Duodenal mucosa (tissue), 2 donors: Measurements from ENCODE around the gene PLAC1.

ENCODE experiments used
- H3K27ac ChIP-seq: one replicate; pipeline ENCODE4 v1.7.0; 2013; ENCODE audit warnings: low read depth, low read length
- H3K27me3 ChIP-seq, 2 donors: one replicate each; pipeline ENCODE4 v1.7.0; 2013; ENCODE audit warnings: low read length in 2 of 2, control low read depth in 1 of 2; ENCODE audit not compliant: insufficient read depth in 2 of 2, control insufficient read depth in 1 of 2
- H3K36me3 ChIP-seq, 2 donors: one replicate each; pipeline ENCODE4 v1.7.0; 2013; ENCODE audit warnings: low read length in 2 of 2, control low read depth in 1 of 2; ENCODE audit not compliant: insufficient read depth in 2 of 2, control insufficient read depth in 1 of 2
- H3K4me1 ChIP-seq, 2 donors: one replicate each; pipeline ENCODE4 v1.7.0; 2013; ENCODE audit warnings: low read length in 2 of 2, control low read depth in 1 of 2; ENCODE audit not compliant: insufficient read depth in 2 of 2, control insufficient read depth in 1 of 2
- H3K4me3 ChIP-seq, 2 donors: one replicate each; pipeline ENCODE4 v1.7.0; 2013; ENCODE audit warnings: low read length in 2 of 2, low read depth in 1 of 2
- H3K9ac ChIP-seq, 2 donors: one replicate each; pipeline ENCODE4 v1.7.0; 2013; ENCODE audit warnings: low read length in 2 of 2, low read depth in 1 of 2
- H3K9me3 ChIP-seq, 2 donors: one replicate each; pipeline ENCODE4 v1.7.0; 2013; ENCODE audit warnings: low read length in 2 of 2, control low read depth in 1 of 2; ENCODE audit not compliant: control insufficient read depth in 1 of 2

The PLAC1 gene

GRCh38 chrX:134653835-134654234, 4.4 kb downstream of the PLAC1 start:
- H3K4me1 ChIP-seq, result no peaks in the 10 kb centered on the region
- H3K4me3 ChIP-seq, result no peak overlapping the region
- no peak overlapping the region for H3K27ac ChIP-seq
- H3K9me3 ChIP-seq, result no peaks in the 10 kb centered on the region
- no peak overlapping the region for H3K9ac ChIP-seq
- H3K36me3 ChIP-seq, result no peaks in the 10 kb centered on the region
- no peaks in the 10 kb centered on the region for H3K27me3 ChIP-seq

GRCh38 chrX:134650701-134651100, 7.6 kb downstream of the PLAC1 start:
- Histone ChIP-seq H3K9me3 (no peaks in the 10 kb centered on the region), H3K27me3 (no peaks in the 10 kb centered on the region), H3K27ac (no peak overlapping the region), H3K4me3 (no peak overlapping the region), H3K36me3 (no peaks in the 10 kb centered on the region), H3K9ac (no peak overlapping the region), H3K4me1 (no peaks in the 10 kb centered on the region)

- H3K36me3 ChIP-seq, result no peaks in the 10 kb centered on the region
- H3K9me3 ChIP-seq, result no peaks in the 10 kb centered on the region
- no peaks in the 10 kb centered on the region for H3K27me3 ChIP-seq
- H3K9ac ChIP-seq, result no peak overlapping the region
- H3K27ac ChIP-seq, result no peak overlapping the region
- H3K4me1 ChIP-seq, result no peaks in the 10 kb centered on the region
- H3K4me3 ChIP-seq, result no peak overlapping the region
Observed at GRCh38 chrX:134649770-134650169, 8.5 kb downstream of the PLAC1 start.

GRCh38 chrX:134647477-134647877, 10.8 kb downstream of the PLAC1 start:
- no peak overlapping the region for H3K27ac ChIP-seq
- no peak overlapping the region for H3K4me3 ChIP-seq
- H3K36me3 ChIP-seq, result no peaks in the 10 kb centered on the region
- no peaks in the 10 kb centered on the region for H3K4me1 ChIP-seq
- no peaks in the 10 kb centered on the region for H3K27me3 ChIP-seq
- no peak overlapping the region for H3K9ac ChIP-seq
- no peaks in the 10 kb centered on the region for H3K9me3 ChIP-seq

- Histone ChIP-seq H3K27me3 (no peaks in the 10 kb centered on the region), H3K9me3 (no peaks in the 10 kb centered on the region), H3K36me3 (no peaks in the 10 kb centered on the region), H3K9ac (no peak overlapping the region), H3K27ac (no peak overlapping the region), H3K4me3 (no peak overlapping the region), H3K4me1 (no peaks in the 10 kb centered on the region)
Observed at GRCh38 chrX:134646691-134647090, 11.6 kb downstream of the PLAC1 start.

GRCh38 chrX:134645936-134646543, 12.2 kb downstream of the PLAC1 start:
- Histone ChIP-seq H3K36me3 (no peaks in the 10 kb centered on the region), H3K27ac (no peak overlapping the region), H3K4me1 (no peaks in the 10 kb centered on the region), H3K9me3 (no peaks in the 10 kb centered on the region), H3K4me3 (no peak overlapping the region), H3K9ac (no peak overlapping the region), H3K27me3 (no peaks in the 10 kb centered on the region)

GRCh38 chrX:134642386-134642785, 15.9 kb downstream of the PLAC1 start:
- H3K9me3 ChIP-seq, result no peaks in the 10 kb centered on the region
- no peaks in the 10 kb centered on the region for H3K4me1 ChIP-seq
- no peaks in the 10 kb centered on the region for H3K27me3 ChIP-seq

GRCh38 chrX:134641346-134641745, 16.9 kb downstream of the PLAC1 start:
- Histone ChIP-seq H3K27ac (no peak overlapping the region), H3K4me3 (no peak overlapping the region), H3K9ac (no peak overlapping the region), H3K27me3 (no peaks in the 10 kb centered on the region), H3K36me3 (no peaks in the 10 kb centered on the region), H3K9me3 (no peaks in the 10 kb centered on the region), H3K4me1 (no peaks in the 10 kb centered on the region)

More at GRCh38 chrX:134642386-134642785, 15.9 kb downstream of the PLAC1 start:
- no peaks in the 10 kb centered on the region for H3K36me3 ChIP-seq
- H3K27ac ChIP-seq, result no peak overlapping the region
- no peak overlapping the region for H3K4me3 ChIP-seq
- no peak overlapping the region for H3K9ac ChIP-seq

GRCh38 chrX:134640914-134641313, 17.4 kb downstream of the PLAC1 start:
- H3K27ac ChIP-seq, result no peak overlapping the region
- H3K27me3 ChIP-seq, result no peaks in the 10 kb centered on the region
- no peak overlapping the region for H3K9ac ChIP-seq
- H3K4me3 ChIP-seq, result no peak overlapping the region
- no peaks in the 10 kb centered on the region for H3K4me1 ChIP-seq
- no peaks in the 10 kb centered on the region for H3K36me3 ChIP-seq
- no peaks in the 10 kb centered on the region for H3K9me3 ChIP-seq

GRCh38 chrX:134636851-134637250, 21.4 kb downstream of the PLAC1 start:
- no peak overlapping the region for H3K9ac ChIP-seq
- no peaks in the 10 kb centered on the region for H3K4me1 ChIP-seq
- no peak overlapping the region for H3K27ac ChIP-seq
- H3K36me3 ChIP-seq, result no peaks in the 10 kb centered on the region
- no peak overlapping the region for H3K4me3 ChIP-seq
- no peaks in the 10 kb centered on the region for H3K27me3 ChIP-seq
- H3K9me3 ChIP-seq, result no peaks in the 10 kb centered on the region

- no peak overlapping the region for H3K4me3 ChIP-seq
- H3K36me3 ChIP-seq, result no peaks in the 10 kb centered on the region
- H3K4me1 ChIP-seq, result no peaks in the 10 kb centered on the region
- no peaks in the 10 kb centered on the region for H3K27me3 ChIP-seq
- no peak overlapping the region for H3K27ac ChIP-seq
- H3K9me3 ChIP-seq, result no peaks in the 10 kb centered on the region
- no peak overlapping the region for H3K9ac ChIP-seq
Observed at GRCh38 chrX:134634691-134635090, 23.6 kb downstream of the PLAC1 start.
